Coronary artery (tissue), 2 donors: ENCODE measurements around the gene DENND6A.

ENCODE experiments used
- DNase-seq: peaks from one replicate; pipeline ENCODE4 v3.0.0-alpha.2; 2017; ENCODE audit warnings: low spot score
- H3K27ac ChIP-seq, 2 donors: fragments of 200-600 bp; sonication (generic); one replicate each; pipeline ENCODE4 v1.5.1; 2016 to 2019
- H3K4me3 ChIP-seq: fragments of 200-600 bp; sonication (generic); 2 replicates; pipeline ENCODE4 v1.5.1; 2016; ENCODE audit warnings: mild to moderate bottlenecking, moderate library complexity
- TF ChIP-seq, protein P1 (sequence below): fragments of 200-600 bp; sonication (generic); IDR thresholded peaks from one replicate; pipeline ENCODE4 v1.5.1; 2019; ENCODE audit warnings: antibody characterized with exemption

Gene DENND6A

GRCh38 chr3:57730682-57731081 is 37.8 kb upstream of the DENND6A start:
- no peak for DNase-seq
- no peak overlapping the region for H3K4me3 ChIP-seq
- TF ChIP-seq, protein P1, sequence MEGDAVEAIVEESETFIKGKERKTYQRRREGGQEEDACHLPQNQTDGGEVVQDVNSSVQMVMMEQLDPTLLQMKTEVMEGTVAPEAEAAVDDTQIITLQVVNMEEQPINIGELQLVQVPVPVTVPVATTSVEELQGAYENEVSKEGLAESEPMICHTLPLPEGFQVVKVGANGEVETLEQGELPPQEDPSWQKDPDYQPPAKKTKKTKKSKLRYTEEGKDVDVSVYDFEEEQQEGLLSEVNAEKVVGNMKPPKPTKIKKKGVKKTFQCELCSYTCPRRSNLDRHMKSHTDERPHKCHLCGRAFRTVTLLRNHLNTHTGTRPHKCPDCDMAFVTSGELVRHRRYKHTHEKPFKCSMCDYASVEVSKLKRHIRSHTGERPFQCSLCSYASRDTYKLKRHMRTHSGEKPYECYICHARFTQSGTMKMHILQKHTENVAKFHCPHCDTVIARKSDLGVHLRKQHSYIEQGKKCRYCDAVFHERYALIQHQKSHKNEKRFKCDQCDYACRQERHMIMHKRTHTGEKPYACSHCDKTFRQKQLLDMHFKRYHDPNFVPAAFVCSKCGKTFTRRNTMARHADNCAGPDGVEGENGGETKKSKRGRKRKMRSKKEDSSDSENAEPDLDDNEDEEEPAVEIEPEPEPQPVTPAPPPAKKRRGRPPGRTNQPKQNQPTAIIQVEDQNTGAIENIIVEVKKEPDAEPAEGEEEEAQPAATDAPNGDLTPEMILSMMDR = no peak
- H3K27ac ChIP-seq = no peak overlapping the region

DNA sequence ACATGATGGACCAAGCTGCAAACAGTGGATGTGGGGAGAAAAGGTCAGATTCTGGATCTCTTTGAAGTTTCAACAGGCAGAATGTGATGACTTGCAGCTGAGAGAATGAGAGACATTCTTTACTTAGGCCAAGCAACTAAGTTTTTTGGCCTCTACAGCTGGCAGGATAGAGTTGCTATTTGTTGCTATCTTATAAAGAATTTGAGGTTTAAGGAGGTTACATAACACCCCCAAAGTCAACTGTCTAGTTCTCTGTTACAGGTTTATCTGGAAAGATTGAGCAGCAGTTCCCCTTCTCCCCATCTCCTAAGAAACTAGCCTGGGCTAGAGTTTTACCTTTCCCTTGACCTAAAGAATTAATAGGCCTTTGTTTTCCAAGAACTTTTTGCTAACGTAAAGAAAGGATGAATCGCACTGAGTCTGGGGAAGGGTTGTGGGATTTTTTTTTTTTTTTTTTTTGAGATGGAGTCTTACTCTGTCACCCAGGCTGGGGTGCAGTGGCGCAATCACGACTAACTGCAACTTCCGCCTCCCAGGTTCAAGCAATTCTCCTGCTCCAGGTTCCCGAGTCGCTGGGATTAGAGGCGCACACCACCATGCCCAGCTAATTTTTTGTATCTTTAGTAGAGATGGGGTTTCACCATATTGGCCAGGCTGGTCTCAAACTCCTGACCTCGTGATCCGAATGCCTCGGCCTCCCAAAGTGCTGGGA is 36.6 kb upstream of the DENND6A start:
- H3K4me3 ChIP-seq = no peak overlapping the region
- TF ChIP-seq, protein P1 = no peak
- DNase-seq = no peak
- H3K27ac ChIP-seq = no peak overlapping the region

DNA sequence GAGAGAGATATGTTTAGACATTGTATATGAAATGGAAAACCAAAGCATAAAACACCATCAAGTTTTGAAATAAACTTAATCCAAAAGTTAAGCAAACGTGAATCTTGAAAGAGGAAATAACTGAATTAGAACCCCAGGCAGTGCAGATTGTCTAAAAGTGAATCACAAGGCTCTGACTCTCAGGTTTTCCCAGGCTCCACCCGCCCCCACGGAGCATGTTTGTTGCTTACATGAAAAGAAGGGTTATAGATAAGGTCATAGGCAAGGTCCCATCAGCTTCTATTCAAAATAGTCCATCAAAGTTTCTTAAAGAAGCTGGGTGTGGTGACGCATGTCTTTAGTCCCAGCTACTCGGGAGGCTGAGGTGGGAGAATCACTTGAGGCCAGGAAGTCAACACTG is 34.2 kb upstream of the DENND6A start:
- H3K27ac ChIP-seq = no peak overlapping the region
- TF ChIP-seq, protein P1 = no peak
- no peak for DNase-seq
- H3K4me3 ChIP-seq = no peak overlapping the region

DNA sequence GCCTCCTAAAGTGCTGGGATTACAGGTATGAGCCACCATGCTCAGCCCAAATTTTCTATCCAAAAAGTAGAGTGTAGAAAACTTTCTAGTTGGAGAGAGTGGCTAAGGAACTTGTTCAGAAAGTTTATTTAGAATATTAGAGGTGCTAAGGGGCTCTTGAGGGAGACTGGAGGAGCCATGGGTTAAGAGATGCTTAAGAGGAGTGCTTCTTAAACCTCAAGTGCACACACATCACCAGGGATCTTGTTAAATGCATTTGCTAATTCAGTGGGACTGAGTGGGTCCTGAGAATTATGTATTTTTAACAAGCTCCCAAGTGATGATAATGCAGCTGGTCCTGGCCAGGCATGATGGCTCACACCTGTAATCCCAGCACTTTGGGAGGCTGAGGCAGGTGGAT is 33.5 kb upstream of the DENND6A start:
- TF ChIP-seq, protein P1 = no peak
- Histone ChIP-seq H3K4me3 (no peak overlapping the region), H3K27ac (no peak overlapping the region)
- DNase-seq = no peak

- Histone ChIP-seq H3K27ac (no peak overlapping the region), H3K4me3 (no peak overlapping the region)
- TF ChIP-seq, protein P1 = no peak
- DNase-seq = no peak
These were observed 25.2 kb upstream of the DENND6A start for GRCh38 chr3:57718118-57718517.

DNA sequence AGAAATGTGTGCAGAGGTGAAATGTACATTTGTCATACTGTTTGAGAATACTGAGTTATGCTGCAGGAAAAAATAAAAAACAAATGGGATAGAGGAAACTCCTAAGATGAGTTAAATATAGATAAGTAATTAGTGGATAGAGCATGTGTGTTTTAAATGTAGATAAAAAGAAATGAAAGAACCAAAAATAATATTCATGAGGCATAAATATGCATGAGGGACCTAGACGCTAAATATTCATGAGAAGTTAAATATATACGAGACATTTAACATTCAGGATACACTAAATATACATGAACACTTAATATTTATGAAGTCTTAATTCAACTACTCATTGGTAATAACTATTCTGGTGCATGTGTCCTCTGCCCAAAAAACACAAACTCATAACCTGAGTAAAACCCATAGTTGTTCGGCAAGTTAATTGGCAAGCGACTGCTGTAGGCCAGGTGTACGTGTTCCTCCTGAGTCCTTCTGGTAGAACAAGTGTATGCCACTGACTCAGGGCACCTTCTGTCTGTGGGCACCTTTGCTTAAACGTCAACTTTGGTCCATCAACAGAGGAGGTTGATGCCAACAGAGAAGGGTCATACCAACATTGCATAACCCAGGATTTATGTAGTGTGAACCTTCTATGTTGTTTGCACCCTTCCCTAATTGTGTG is 24.5 kb upstream of the DENND6A start:
- DNase-seq = no peak
- Histone ChIP-seq H3K27ac (no peak overlapping the region), H3K4me3 (no peak overlapping the region)
- TF ChIP-seq, protein P1 = no peak

- no peak overlapping the region for H3K27ac ChIP-seq
- TF ChIP-seq, protein P1 = no peak
- DNase-seq = no peak
- no peak overlapping the region for H3K4me3 ChIP-seq
These were observed 22.8 kb upstream of the DENND6A start for GRCh38 chr3:57715686-57716085.
